ENCODE measurements around the gene SYP.

Gene SYP

GRCh38 chrX:49206543-49206942, 6.5 kb upstream of the SYP start:
- no peak overlapping the region for H3K4me3 ChIP-seq (ENCODE audit: low read depth in 1 of 2, low read length in 2 of 2)
- no peaks in the 10 kb centered on the region for H3K4me1 ChIP-seq (ENCODE audit: control insufficient read depth in 1 of 2, insufficient read depth in 2 of 2, low read length in 2 of 2)
- H3K36me3 ChIP-seq (ENCODE audit: control insufficient read depth in 1 of 2, insufficient read depth in 2 of 2, low read length in 2 of 2): no peaks in the 10 kb centered on the region
- H3K9me3 ChIP-seq (ENCODE audit: control insufficient read depth in 1 of 2, low read length in 2 of 2): no peaks in the 10 kb centered on the region
- H3K27me3 ChIP-seq (ENCODE audit: control insufficient read depth in 1 of 2, insufficient read depth in 2 of 2, low read length in 2 of 2): no peaks in the 10 kb centered on the region
- no peak overlapping the region for H3K9ac ChIP-seq (ENCODE audit: low read depth in 1 of 2, low read length in 2 of 2)
- H3K27ac ChIP-seq (ENCODE audit: low read depth, low read length): no peak overlapping the region

DNA sequence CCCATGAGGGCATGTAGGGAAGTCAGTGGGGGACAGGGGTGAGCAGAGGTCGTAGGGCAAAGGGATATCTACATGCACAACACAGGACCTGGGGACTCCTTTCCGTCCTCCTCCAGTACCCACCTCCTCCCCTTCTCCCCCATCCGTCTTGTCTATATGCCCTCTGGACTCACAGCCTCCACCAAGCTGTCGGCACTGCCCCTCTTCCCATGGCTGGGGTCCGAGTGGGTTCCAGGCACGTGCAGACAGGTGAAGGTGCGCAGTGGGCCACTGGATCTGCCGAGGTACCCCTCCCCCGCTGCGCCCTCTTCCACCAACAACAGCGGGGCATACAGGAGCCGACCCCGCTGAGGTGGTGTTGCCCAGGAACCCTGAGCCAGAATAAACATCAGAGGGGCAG, 5.5 kb upstream of the SYP start:
- Histone ChIP-seq H3K9ac (ENCODE audit: low read depth in 1 of 2, low read length in 2 of 2) (no peak overlapping the region), H3K36me3 (ENCODE audit: control insufficient read depth in 1 of 2, insufficient read depth in 2 of 2, low read length in 2 of 2) (no peaks in the 10 kb centered on the region), H3K27ac (ENCODE audit: low read depth, low read length) (no peak overlapping the region), H3K4me1 (ENCODE audit: control insufficient read depth in 1 of 2, insufficient read depth in 2 of 2, low read length in 2 of 2) (peaks cover 2 to 3% of the 10 kb centered on the region in 2 donors), H3K9me3 (ENCODE audit: control insufficient read depth in 1 of 2, low read length in 2 of 2) (no peaks in the 10 kb centered on the region), H3K27me3 (ENCODE audit: control insufficient read depth in 1 of 2, insufficient read depth in 2 of 2, low read length in 2 of 2) (no peaks in the 10 kb centered on the region), H3K4me3 (ENCODE audit: low read depth in 1 of 2, low read length in 2 of 2) (no peak overlapping the region)

- H3K9me3 ChIP-seq (ENCODE audit: control insufficient read depth in 1 of 2, low read length in 2 of 2): no peaks in the 10 kb centered on the region
- no peak overlapping the region for H3K9ac ChIP-seq (ENCODE audit: low read depth in 1 of 2, low read length in 2 of 2)
- H3K4me1 ChIP-seq (ENCODE audit: control insufficient read depth in 1 of 2, insufficient read depth in 2 of 2, low read length in 2 of 2): peaks cover 3 to 4% of the 10 kb centered on the region in 2 donors
- no peaks in the 10 kb centered on the region for H3K36me3 ChIP-seq (ENCODE audit: control insufficient read depth in 1 of 2, insufficient read depth in 2 of 2, low read length in 2 of 2)
- H3K4me3 ChIP-seq (ENCODE audit: low read depth in 1 of 2, low read length in 2 of 2): no peak overlapping the region
- H3K27me3 ChIP-seq (ENCODE audit: control insufficient read depth in 1 of 2, insufficient read depth in 2 of 2, low read length in 2 of 2): no peaks in the 10 kb centered on the region
- no peak overlapping the region for H3K27ac ChIP-seq (ENCODE audit: low read depth, low read length)
Measured at GRCh38 chrX:49204709-49205108, 4.7 kb upstream of the SYP start.

GRCh38 chrX:49204017-49204416, 4.0 kb upstream of the SYP start:
- H3K9me3 ChIP-seq (ENCODE audit: control insufficient read depth in 1 of 2, low read length in 2 of 2): no peaks in the 10 kb centered on the region
- no peak overlapping the region for H3K27ac ChIP-seq (ENCODE audit: low read depth, low read length)
- H3K4me3 ChIP-seq (ENCODE audit: low read depth in 1 of 2, low read length in 2 of 2): no peak overlapping the region
- H3K27me3 ChIP-seq (ENCODE audit: control insufficient read depth in 1 of 2, insufficient read depth in 2 of 2, low read length in 2 of 2): no peaks in the 10 kb centered on the region
- H3K4me1 ChIP-seq (ENCODE audit: control insufficient read depth in 1 of 2, insufficient read depth in 2 of 2, low read length in 2 of 2): peaks cover 3 to 4% of the 10 kb centered on the region in 2 donors
- no peak overlapping the region for H3K9ac ChIP-seq (ENCODE audit: low read depth in 1 of 2, low read length in 2 of 2)
- no peaks in the 10 kb centered on the region for H3K36me3 ChIP-seq (ENCODE audit: control insufficient read depth in 1 of 2, insufficient read depth in 2 of 2, low read length in 2 of 2)

DNA sequence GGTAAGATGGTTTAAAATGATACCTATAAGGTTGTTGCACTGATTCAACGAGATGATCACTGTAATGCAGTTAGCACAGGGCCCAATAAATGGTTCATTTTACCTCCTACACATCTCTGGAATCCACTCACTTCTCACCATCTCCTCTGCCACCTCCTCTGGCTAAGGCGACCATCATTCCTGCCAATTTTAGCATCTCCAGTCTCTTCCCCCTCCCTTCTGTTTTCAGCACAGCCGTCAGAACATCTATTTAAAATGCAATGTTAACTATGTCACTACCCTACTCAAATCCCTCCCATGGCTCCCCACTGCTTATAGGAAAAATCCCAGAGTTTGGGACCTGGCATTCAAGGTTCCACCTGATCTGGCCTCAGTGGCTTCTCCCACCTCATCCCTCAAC, 3.5 kb upstream of the SYP start:
- no peaks in the 10 kb centered on the region for H3K27me3 ChIP-seq (ENCODE audit: control insufficient read depth in 1 of 2, insufficient read depth in 2 of 2, low read length in 2 of 2)

DNA sequence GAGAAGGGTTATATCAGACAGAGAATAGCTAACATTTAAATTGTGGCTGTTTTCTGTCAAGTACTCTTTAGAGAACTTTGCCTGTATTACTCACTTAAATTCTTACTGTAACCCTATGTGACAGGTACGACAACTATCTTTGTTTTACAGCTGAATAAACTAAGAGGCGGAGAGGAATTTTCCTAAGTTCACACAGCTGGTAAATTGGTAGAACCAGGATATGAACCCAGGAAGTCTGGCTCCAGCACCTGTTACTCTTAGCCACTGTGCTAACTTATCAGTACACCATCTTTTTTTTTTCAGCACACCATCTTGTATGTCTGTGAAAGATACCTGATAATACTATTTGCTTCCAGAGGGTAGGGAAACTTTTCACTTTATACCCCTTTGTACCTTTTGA, 2.0 kb upstream of the SYP start:
- Histone ChIP-seq H3K4me3 (ENCODE audit: low read depth in 1 of 2, low read length in 2 of 2) (no peak overlapping the region), H3K27me3 (ENCODE audit: control insufficient read depth in 1 of 2, insufficient read depth in 2 of 2, low read length in 2 of 2) (no peaks in the 10 kb centered on the region), H3K9ac (ENCODE audit: low read depth in 1 of 2, low read length in 2 of 2) (no peak overlapping the region), H3K36me3 (ENCODE audit: control insufficient read depth in 1 of 2, insufficient read depth in 2 of 2, low read length in 2 of 2) (no peaks in the 10 kb centered on the region), H3K9me3 (ENCODE audit: control insufficient read depth in 1 of 2, low read length in 2 of 2) (no peaks in the 10 kb centered on the region), H3K4me1 (ENCODE audit: control insufficient read depth in 1 of 2, insufficient read depth in 2 of 2, low read length in 2 of 2) (peaks cover 3 to 4% of the 10 kb centered on the region in 2 donors), H3K27ac (ENCODE audit: low read depth, low read length) (no peak overlapping the region)

More for the DNA sequence above, 3.5 kb upstream of the SYP start:
- Histone ChIP-seq H3K4me1 (ENCODE audit: control insufficient read depth in 1 of 2, insufficient read depth in 2 of 2, low read length in 2 of 2) (peaks cover 3 to 4% of the 10 kb centered on the region in 2 donors), H3K36me3 (ENCODE audit: control insufficient read depth in 1 of 2, insufficient read depth in 2 of 2, low read length in 2 of 2) (no peaks in the 10 kb centered on the region), H3K27ac (ENCODE audit: low read depth, low read length) (no peak overlapping the region), H3K9me3 (ENCODE audit: control insufficient read depth in 1 of 2, low read length in 2 of 2) (no peaks in the 10 kb centered on the region), H3K9ac (ENCODE audit: low read depth in 1 of 2, low read length in 2 of 2) (no peak overlapping the region), H3K4me3 (ENCODE audit: low read depth in 1 of 2, low read length in 2 of 2) (no peak overlapping the region)

DNA sequence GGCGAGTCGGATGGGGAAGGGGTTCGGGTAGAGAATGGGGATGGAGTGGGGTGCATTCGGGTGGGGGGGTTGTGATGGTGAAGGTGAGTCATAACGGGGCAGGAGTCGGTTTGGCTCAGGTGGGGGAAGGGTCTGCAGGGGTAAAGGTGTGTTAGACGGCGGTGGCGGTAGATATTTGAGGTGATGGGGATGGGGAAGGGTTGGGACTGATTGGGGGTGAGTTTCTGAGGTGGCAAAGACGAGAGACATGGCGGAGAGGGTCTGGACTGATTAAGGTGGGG, 738 bp downstream of the SYP start:
- H3K9ac ChIP-seq (ENCODE audit: low read depth in 1 of 2, low read length in 2 of 2): no peak overlapping the region
- H3K36me3 ChIP-seq (ENCODE audit: control insufficient read depth in 1 of 2, insufficient read depth in 2 of 2, low read length in 2 of 2): no peaks in the 10 kb centered on the region
- no peak overlapping the region for H3K4me3 ChIP-seq (ENCODE audit: low read depth in 1 of 2, low read length in 2 of 2)
- no peak overlapping the region for H3K27ac ChIP-seq (ENCODE audit: low read depth, low read length)
- no peaks in the 10 kb centered on the region for H3K9me3 ChIP-seq (ENCODE audit: control insufficient read depth in 1 of 2, low read length in 2 of 2)
- peaks cover 3 to 4% of the 10 kb centered on the region in 2 donors for H3K4me1 ChIP-seq (ENCODE audit: control insufficient read depth in 1 of 2, insufficient read depth in 2 of 2, low read length in 2 of 2)
- no peaks in the 10 kb centered on the region for H3K27me3 ChIP-seq (ENCODE audit: control insufficient read depth in 1 of 2, insufficient read depth in 2 of 2, low read length in 2 of 2)

DNA sequence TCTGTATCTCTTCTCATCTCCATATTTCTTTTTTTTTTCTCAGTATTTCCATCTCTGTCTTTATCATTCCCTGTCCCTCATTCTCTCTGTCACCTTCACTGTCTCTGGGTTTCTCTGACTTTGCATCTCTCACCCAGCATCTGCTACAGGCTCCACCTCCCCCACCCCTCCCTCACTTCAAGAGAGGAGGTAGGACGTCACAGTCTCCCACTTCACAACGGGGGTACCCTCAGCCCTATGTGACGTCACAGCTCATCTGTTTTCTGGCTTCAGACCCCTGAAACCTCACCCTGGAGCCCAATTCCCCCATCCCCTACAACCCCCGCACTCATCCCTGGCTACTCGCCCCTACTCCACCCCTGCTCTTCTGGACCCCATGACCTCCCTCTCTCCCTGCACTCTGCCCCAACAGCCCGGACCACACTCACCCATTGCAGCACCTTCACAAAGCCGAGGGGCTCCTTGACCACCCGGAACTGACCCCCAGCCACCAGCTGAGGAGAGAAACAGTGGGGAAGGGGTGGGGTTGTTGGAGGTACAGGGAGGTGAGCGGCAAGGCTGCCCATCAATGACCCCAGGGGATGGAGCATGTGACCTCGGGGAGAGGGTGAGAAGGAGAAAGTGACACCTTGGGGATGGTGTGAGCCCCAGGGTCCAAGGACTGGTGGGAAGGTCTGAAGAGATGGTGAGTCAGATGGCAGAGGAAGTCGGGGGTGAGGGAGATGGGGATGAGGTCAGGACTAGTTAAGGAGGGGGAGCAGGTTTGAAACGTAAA, 1.3 kb downstream of the SYP start:
- H3K27me3 ChIP-seq (ENCODE audit: control insufficient read depth in 1 of 2, insufficient read depth in 2 of 2, low read length in 2 of 2): no peaks in the 10 kb centered on the region
- H3K4me3 ChIP-seq (ENCODE audit: low read depth in 1 of 2, low read length in 2 of 2): no peak overlapping the region
- no peak overlapping the region for H3K9ac ChIP-seq (ENCODE audit: low read depth in 1 of 2, low read length in 2 of 2)
- H3K9me3 ChIP-seq (ENCODE audit: control insufficient read depth in 1 of 2, low read length in 2 of 2): no peaks in the 10 kb centered on the region
- H3K27ac ChIP-seq (ENCODE audit: low read depth, low read length): no peak overlapping the region
- no peaks in the 10 kb centered on the region for H3K36me3 ChIP-seq (ENCODE audit: control insufficient read depth in 1 of 2, insufficient read depth in 2 of 2, low read length in 2 of 2)
- peaks cover 3 to 4% of the 10 kb centered on the region in 2 donors for H3K4me1 ChIP-seq (ENCODE audit: control insufficient read depth in 1 of 2, insufficient read depth in 2 of 2, low read length in 2 of 2)

DNA sequence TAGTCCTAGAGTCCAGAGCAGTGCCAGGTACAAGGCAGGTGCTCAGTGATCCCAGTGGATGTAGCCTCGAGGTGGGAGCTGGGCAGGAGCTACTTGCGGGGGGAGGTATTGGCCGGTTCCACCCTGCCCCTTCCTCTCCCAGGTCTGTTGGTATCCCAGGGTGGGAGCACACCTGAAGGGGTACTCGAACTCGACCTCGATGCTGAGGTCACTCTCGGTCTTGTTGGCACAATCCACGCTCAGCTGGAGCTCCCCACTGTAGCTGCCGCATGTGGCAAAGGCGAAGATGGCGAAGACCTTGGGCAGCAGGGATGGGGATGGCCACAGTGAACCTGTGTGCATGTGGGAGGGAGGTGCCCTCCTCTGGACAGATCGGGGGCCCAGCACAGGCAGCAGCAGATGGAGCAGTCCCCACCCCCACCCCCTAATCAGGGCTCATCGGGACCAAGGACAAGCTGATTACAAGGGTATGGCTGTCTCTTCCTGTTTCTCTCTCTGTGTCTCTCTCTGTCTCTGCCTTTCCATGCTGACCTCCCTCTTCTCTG, 2.4 kb downstream of the SYP start:
- no peaks in the 10 kb centered on the region for H3K9me3 ChIP-seq (ENCODE audit: control insufficient read depth in 1 of 2, low read length in 2 of 2)

GRCh38 chrX:49193542-49193964, 6.4 kb downstream of the SYP start:
- Histone ChIP-seq H3K9me3 (ENCODE audit: control insufficient read depth in 1 of 2, low read length in 2 of 2) (no peaks in the 10 kb centered on the region), H3K4me1 (ENCODE audit: control insufficient read depth in 1 of 2, insufficient read depth in 2 of 2, low read length in 2 of 2) (peaks cover 0 to 3% of the 10 kb centered on the region in 2 donors), H3K36me3 (ENCODE audit: control insufficient read depth in 1 of 2, insufficient read depth in 2 of 2, low read length in 2 of 2) (no peaks in the 10 kb centered on the region), H3K9ac (ENCODE audit: low read depth in 1 of 2, low read length in 2 of 2) (no peak overlapping the region), H3K27me3 (ENCODE audit: control insufficient read depth in 1 of 2, insufficient read depth in 2 of 2, low read length in 2 of 2) (no peaks in the 10 kb centered on the region), H3K27ac (ENCODE audit: low read depth, low read length) (no peak overlapping the region), H3K4me3 (ENCODE audit: low read depth in 1 of 2, low read length in 2 of 2) (no peak overlapping the region)

More for the DNA sequence above, 2.4 kb downstream of the SYP start:
- Histone ChIP-seq H3K36me3 (ENCODE audit: control insufficient read depth in 1 of 2, insufficient read depth in 2 of 2, low read length in 2 of 2) (no peaks in the 10 kb centered on the region), H3K4me3 (ENCODE audit: low read depth in 1 of 2, low read length in 2 of 2) (no peak overlapping the region), H3K9ac (ENCODE audit: low read depth in 1 of 2, low read length in 2 of 2) (no peak overlapping the region), H3K27ac (ENCODE audit: low read depth, low read length) (no peak overlapping the region), H3K4me1 (ENCODE audit: control insufficient read depth in 1 of 2, insufficient read depth in 2 of 2, low read length in 2 of 2) (peaks cover 3 to 4% of the 10 kb centered on the region in 2 donors), H3K27me3 (ENCODE audit: control insufficient read depth in 1 of 2, insufficient read depth in 2 of 2, low read length in 2 of 2) (no peaks in the 10 kb centered on the region)

All from duodenal mucosa (tissue), 2 donors.